HG02870 (cell line): ENCODE measurements around the gene RTP5.

ENCODE experiments used
- ATAC-seq: cut with Tn5 transposase; IDR thresholded peaks from one replicate; pipeline ENCODE4 v1.9.1; 2021; ENCODE audit warnings: mild to moderate bottlenecking, moderate library complexity; ENCODE audit not compliant: unreplicated experiment

Gene RTP5

GRCh38 chr2:241843321-241844065, 26.0 kb upstream of the RTP5 start:
- no peak for ATAC-seq

- no peak for ATAC-seq
Measured at GRCh38 chr2:241844066-241844728, 25.3 kb upstream of the RTP5 start.

GRCh38 chr2:241844831-241845578, 24.5 kb upstream of the RTP5 start:
- no peak for ATAC-seq

GRCh38 chr2:241846406-241846805, 23.1 kb upstream of the RTP5 start:
- no peak for ATAC-seq

DNA sequence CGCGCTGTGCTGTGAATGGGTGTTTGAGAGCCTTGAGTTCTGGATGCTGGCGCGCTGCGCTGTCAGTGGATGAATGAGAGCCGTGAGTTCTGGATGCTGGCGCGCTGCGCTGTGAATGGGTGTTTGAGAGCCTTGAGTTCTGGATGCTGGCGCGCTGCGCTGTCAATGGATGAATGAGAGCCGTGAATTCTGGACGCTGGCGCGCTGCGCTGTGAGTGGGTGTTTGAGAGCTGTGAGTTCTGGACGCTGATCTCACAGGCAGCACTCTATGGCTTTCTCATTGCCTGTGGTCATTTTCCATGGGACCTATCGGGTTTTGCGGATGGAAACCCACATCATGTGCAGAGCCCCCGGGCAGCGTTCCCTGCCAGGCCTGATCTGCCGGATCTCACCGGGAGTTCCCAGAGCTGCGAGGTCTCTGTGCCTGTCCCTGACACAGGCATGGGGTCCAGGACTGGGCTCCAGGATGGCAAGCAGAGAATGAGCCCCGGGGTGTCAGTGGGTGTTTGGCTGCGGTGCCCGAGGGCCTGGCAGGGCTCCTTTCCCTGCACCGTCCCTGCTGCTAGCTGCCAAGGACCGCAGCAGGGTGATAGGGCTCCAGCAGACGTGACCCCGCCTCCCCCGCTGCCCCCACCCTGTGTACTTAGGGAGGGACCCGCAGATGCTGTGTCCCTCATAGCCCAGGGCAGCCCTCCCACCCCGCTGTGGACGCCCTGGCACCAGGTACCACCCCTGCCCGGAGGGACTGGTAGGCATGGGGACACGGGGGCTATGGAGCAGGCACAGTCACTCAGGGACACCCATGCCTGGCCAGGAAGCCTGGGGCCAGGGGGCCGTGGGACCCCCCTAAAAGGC, 20.5 kb upstream of the RTP5 start:
- no peak for ATAC-seq

DNA sequence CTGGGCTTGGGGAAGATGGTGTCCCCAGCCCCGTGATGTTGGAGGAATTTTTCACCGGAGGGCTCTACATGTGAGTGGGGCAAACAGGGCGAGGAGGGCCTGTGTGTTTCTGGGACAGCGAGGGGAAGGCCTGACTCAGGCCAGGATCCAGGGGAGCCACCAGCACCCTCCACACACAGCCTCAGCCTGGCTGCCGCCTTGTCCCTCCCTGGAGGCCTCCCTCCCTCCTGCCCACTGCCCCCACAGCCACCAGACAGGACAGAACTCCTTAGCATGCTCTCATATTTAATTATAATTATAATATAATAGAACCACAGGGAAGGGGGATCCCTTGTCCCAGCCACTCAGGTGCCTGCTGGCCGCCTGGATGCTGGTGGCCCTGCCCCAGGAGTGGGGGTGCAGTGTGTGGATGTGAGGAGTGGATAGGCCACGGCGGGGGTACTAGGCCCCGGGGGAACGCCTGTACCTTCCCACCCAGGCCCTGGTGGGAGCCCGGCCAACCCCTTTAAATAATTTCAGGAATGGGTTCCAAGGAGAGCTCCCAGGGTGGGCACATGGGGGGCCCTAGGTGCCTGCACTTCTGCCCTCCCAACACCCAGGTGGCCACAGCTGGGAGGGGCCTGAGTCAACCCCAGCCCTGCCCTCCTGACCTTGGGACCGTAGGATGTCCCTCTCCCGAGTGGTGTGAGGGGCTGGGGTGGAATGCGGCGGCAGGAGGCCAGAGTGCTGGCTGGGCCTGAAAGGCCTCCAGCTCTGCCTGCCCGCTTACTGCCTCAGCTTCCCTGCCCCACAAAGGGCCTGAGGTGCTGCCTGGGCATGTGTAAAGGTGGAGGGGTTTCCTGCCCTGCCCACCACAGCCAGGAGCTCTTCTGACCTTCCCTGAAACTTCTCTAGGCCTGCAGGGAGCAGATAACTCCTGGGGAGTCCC, 19.6 kb upstream of the RTP5 start:
- ATAC-seq = no peak

DNA sequence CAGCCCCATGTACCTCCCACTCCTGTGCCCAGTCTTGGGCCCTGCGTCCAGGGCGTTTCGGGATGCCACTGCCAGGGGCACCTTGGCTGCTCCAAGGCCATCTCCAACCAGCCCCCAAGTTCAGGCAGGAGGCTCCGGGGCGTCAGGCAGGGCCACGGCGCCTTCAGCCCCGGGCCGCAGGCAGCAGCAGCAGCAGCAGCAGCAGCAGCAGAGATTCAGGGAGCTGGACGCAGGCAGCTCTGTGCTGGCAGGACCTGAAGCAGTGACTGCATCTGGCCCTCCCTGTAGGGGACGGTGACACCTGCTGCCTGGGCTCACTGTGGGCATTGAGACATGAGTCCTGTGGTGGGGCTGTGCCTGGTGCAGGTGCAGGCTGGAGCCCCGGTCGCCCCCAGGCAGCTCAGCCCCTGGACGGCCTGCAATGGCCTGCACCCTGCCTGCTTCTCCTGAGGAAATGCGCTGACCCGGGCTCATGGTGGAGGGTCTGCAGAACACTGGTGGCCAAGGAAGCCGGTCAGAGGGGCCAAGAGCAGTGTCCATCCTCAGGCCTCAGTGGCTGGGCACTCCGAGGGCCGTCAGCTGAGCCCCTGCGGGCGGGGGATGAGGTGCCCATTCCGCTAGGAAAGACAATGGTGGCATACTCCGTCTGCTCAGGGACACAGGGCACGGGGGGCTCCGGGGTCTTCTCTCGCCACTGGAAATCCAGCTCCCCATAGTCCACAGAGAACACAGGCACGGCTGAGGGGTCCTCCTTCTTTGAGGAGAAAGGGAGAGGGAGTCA, 18.8 kb upstream of the RTP5 start:
- ATAC-seq = no peak

- ATAC-seq = no peak
Measured at GRCh38 chr2:241851325-241852115, 18.0 kb upstream of the RTP5 start.

- ATAC-seq = no peak
Measured at GRCh38 chr2:241852116-241852980, 17.2 kb upstream of the RTP5 start.

GRCh38 chr2:241852981-241853631, 16.4 kb upstream of the RTP5 start:
- ATAC-seq = no peak

DNA sequence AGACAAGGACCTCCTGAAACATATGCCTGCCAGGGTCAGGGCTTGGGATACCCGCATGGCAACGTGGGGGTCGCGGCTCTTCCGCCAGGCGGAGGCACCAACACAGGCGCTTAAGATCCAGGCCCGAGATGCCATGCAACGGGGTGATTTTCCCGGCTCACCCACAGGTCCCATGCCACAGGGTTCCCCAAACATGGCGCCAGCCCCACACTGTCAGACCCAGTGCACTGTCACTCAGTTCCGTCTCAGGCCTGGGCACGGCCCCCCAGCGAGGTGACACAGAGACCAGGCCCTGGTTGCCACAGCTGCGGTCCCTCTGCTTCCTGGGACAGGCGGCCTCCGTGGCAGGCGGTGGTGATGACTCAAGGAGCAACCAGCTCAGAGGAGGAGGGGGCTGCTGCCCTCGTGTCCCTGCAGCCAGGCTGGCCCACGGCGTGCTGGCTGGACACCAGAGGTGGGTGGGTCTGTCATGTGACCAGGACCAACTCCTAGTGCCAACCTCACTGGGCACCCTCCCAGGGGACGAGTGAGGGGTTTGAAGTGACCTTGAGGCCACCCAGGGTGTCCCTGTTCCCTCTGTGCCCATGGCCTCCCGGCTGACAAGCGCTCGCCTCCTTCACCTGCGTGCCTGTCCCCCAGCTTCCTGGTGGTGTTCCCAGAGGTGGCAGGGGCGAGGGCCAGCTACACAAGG, 15.7 kb upstream of the RTP5 start:
- ATAC-seq = no peak

DNA sequence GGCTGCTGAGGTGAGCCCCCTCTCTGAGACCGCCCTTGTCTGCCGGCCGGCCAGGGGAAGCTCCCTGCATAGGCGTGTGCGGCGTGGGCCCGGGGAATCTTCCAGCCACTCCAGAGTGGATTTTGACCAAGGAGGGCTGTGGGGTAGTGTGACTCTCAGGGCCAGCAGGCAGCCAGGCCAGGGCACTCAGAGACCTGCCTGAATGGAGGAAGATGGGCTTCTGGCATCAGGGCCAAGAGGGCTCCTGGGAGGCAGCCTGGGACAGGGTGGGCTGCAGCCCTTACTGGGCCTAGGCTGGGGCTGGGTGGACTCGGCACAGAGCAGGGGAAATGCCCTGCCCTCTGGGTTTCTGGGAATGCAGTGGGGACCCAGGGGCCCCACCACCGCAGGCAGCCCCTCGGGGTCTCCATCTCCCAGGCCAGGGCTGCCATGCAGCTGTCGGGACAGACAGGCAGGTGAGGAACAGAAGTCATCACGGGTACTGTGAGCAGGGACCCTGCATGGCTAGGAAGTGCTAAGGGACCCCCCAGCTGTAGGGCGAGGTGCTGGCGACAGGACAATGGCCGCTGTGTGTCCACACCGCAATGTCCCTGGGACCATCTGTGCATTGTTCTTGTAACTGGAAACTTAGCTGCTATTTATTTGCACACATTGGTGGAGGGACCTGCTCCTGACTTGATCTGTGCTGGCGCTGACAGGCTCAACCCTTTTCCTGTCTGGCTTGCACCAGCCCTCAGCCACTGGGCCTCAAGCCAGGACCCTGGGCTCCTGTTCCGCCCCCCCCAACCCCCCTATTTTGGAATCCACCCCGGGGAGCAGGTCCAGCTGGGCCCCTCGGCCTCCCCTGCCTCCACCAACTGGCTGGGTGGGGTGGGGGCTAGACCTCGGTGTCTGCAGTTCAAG, 14.9 kb upstream of the RTP5 start:
- no peak for ATAC-seq

- ATAC-seq = no peak
Measured at GRCh38 chr2:241855245-241855887, 14.2 kb upstream of the RTP5 start.

- ATAC-seq = no peak
Measured at GRCh38 chr2:241855888-241856422, 13.6 kb upstream of the RTP5 start.
